HG03520 (cell line): ENCODE data around the gene SAMD4B.
"Not testable (repeated sequence)": the region's sequence is repeated elsewhere in the genome, so short reads cannot be mapped to it uniquely, and the experiment has no call there.

ENCODE experiments used
- ATAC-seq: cut with Tn5 transposase; IDR thresholded peaks from one replicate; pipeline ENCODE4 v1.9.1; 2021; ENCODE audit warnings: mild to moderate bottlenecking, moderate library complexity; ENCODE audit not compliant: unreplicated experiment

SAMD4B gene

GRCh38 chr19:39310558-39311311 is 31.5 kb upstream of the SAMD4B start:
- no peak for ATAC-seq

DNA sequence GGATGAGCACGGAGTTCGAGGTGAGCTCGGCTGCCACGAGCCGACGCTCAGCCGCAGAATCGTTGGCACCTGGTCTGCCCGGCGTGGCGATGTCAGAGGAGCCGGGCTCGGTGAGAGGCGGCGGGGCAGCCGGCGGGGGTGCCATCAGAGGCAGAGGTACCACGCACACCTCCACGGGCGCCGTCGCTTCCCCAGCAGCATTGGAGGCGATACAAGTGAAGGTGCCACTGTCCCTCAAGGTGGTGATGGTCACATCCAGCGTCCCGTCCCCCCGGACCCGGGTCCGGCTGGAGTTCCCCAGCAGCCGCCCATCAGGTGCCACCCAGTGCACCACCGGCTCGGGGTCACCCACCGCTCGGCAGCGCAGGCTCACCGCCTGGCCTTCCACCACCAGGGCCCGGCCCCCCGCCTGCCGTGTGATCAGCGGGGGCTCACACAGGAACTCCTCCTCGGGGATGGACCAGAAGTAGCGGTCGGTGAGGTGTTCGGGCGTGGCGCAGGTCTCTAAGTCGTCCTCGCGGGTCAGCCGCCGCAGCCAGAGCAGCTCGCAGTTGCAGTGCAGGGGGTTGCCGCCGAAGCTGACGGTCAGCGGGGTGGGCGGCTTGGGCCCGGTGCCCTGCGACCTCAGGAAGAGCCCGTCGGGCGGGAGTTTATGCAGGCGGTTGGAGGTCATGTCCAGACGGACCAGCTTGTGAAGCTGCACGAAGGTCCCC is 28.0 kb upstream of the SAMD4B start:
- ATAC-seq, result no peak

- no peak for ATAC-seq
These were observed 26.3 kb upstream of the SAMD4B start for GRCh38 chr19:39315933-39316332.

GRCh38 chr19:39316627-39317321 is 25.4 kb upstream of the SAMD4B start:
- ATAC-seq, result no peak

DNA sequence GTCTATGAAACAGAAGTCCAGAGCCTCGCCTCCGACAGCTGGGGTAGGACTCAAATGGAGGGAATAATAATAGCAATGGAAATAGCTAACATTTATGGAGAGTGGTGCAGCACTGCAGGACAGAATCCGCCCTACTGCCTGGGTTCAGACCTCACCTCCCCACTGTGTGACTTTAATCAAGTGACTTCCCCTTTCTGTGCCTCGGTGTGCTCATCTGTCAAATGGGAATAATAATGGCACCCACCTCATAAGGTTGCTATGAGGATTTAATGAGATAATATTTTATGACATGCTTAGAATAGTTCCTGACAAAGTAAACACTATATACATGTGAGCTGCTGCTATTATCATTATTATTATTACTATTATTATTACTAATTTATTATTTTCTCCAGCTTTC is 24.7 kb upstream of the SAMD4B start:
- no peak for ATAC-seq

DNA sequence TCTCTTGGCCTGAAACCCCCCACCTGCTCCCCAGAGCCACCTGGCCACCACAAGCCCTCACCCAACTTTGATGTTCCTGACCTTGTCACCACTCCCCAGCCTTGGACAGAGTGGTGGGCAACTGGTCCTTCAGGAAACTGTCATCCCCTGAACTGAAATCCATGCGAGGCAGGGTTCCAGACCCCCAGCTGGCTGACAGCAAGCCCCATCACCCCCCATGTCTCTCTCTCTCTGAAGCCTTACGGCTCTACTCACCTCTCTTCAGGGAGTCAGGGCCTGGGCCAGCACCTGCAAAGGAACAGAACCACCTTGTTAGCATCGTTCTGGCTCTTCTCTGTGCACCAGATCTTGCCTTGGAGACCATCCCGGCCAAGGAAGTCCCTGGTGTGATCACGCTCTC is 24.1 kb upstream of the SAMD4B start:
- no peak for ATAC-seq

- ATAC-seq, result no peak
These were observed 23.5 kb upstream of the SAMD4B start for GRCh38 chr19:39318690-39319089.

DNA sequence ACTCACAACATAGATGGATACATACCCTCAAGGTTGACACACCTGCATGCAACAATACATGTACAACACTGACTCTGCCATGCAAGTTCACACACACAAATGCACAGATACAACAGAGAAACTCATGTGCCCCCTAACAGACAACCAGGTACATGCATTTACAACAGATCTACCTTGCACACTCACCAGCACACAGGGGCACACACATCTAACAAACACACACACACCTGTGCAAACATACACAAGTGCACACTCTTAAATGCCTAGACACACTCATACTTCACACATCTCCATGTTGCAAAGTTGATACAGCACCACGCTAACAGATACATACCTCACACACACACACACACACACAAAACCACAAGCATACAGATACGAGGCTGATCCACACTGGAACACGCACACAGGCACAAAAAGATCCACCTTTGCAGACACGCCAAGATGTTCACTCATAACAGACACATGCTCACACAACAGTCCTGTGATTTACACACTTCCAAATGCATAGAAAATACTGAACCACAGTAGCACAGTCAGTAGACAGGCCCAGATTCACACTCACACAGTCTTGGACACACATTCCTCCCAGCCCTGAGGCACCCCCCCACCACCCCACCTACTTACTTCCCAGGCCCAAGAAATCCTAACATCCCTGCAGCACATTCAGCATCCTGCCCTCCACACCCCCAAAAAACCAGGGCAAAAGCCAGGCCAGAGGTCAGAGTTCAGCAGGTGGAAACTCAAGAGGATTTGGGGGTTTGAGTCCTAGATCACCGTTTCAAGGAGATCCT is 22.9 kb upstream of the SAMD4B start:
- no peak for ATAC-seq

DNA sequence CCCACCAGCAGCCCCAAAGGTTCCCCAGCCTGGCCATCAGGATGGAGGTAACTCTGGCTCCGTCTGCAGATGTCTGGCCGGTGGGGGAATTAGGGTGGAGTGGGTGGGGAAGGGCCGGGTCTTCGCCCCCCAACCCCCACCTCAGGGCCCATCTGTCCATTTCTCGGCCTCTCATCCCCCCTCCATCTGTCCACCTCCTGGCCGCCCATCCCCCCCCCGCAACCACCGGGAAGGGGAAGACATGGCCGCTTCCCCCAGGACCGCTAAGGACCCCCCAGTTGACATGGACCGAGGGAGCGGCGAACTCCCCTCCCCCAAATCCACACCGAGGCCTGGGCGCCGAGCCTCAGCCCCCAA is 22.4 kb upstream of the SAMD4B start:
- ATAC-seq, result no peak

GRCh38 chr19:39321117-39321831 is 20.9 kb upstream of the SAMD4B start:
- no peak for ATAC-seq

- no peak for ATAC-seq
These were observed 20.4 kb upstream of the SAMD4B start for GRCh38 chr19:39321832-39322176.

DNA sequence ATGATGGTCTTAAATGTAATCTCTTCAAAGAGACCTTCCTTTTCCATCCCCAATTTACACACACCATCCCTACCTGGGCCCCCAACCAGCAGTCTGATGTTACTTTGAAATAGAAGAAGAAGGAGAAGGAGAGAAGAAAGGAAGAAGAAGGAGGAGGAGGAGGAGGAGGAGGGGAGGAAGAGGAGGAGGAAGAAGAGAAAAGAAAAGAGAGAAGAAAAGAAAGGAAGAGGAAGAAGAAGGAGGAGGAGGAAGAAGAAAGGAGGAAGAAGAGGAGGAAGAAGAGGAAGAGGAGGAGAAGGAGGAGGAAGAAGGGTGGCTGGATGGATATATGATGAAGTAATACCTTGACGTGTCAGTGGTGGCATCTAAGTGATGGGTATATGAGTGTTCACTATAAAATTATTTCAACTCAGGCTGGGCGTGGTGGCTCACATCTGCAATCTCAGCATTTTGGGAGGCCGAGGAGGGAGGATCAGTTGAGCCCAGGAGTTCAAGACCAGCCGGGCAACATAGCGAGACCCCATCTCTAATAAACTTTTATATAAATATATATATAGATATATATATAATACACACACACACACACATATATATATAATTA is 17.9 kb upstream of the SAMD4B start:
- no peak for ATAC-seq

GRCh38 chr19:39325778-39326665 is 16.2 kb upstream of the SAMD4B start:
- ATAC-seq, result no peak

- no peak for ATAC-seq
These were observed 14.7 kb upstream of the SAMD4B start for GRCh38 chr19:39327363-39328045.

GRCh38 chr19:39328046-39328705 is 14.0 kb upstream of the SAMD4B start:
- ATAC-seq, result no peak

- no peak for ATAC-seq
These were observed 12.3 kb upstream of the SAMD4B start for GRCh38 chr19:39329948-39330347.

- ATAC-seq, result no peak
These were observed 9.9 kb upstream of the SAMD4B start for GRCh38 chr19:39332293-39332692.

DNA sequence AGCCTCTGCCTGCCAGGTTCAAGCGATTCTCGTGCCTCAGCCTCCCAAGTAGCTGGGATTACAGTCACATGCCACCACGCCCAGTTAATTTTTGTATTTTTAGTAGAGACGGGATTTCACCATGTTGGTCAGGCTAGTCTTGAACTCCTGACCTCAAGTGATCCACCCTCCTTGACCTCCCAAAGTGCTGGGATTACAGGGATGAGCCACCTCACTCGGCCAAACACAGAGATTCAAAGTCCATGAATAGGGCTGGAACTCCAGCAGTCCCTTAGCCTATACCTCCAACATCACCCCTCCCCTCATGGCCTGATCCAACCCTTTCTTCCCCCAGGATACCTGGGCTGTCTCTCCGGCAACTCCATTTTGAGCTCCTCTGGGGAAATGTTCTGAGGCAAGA is 9.5 kb upstream of the SAMD4B start:
- ATAC-seq, result not testable (repeated sequence)
